H1 (cell line): ENCODE measurements around the gene TOM1L2.

Experiments
- GTF2F1 ChIP-seq: IDR thresholded peaks from 2 replicates; pipeline ENCODE4 v1.6.1; 2012; ENCODE audit warnings: low read depth, low read length, improper control_type of control experiment, borderline replicate concordance
- MAFK ChIP-seq: IDR thresholded peaks from 2 replicates; pipeline ENCODE4 v1.6.1; 2012; ENCODE audit warnings: low read depth, mild to moderate bottlenecking, improper control_type of control experiment, low read length
- NRF1 ChIP-seq: IDR thresholded peaks from 2 replicates; pipeline ENCODE4 v1.6.1; 2011; ENCODE audit warnings: mild to moderate bottlenecking, low read depth, low read length, improper control_type of control experiment
- RNF2 ChIP-seq: fragments of 200-900, 300-1000 bp; sonication (generic); IDR thresholded peaks from 2 replicates; pipeline ENCODE4 v1.7.1; 2016; ENCODE audit warnings: borderline replicate concordance, low read depth, mild to moderate bottlenecking, antibody characterized with exemption, low read length; ENCODE audit not compliant: poor library complexity, severe bottlenecking; ENCODE audit errors: missing control alignments
- YY1 ChIP-seq: IDR thresholded peaks from 2 replicates; pipeline ENCODE4 v1.6.1; 2011; ENCODE audit warnings: low read depth, mild to moderate bottlenecking, low read length
- TF ChIP-seq, protein P1 (sequence below), 3 experiments: IDR thresholded peaks; 1 replicate in 2 of 3; 2 replicates in 1 of 3; pipeline versions ENCODE4 v1.5.1 to v1.6.1; 2011; ENCODE audit warnings: low read length in 3 of 3, mild to moderate bottlenecking in 3 of 3, inconsistent platforms in 2 of 3, low read depth in 1 of 3, moderate library complexity in 1 of 3; ENCODE audit not compliant: insufficient read depth in 1 of 3; ENCODE audit errors: control extremely low read depth in 1 of 3

DNA sequence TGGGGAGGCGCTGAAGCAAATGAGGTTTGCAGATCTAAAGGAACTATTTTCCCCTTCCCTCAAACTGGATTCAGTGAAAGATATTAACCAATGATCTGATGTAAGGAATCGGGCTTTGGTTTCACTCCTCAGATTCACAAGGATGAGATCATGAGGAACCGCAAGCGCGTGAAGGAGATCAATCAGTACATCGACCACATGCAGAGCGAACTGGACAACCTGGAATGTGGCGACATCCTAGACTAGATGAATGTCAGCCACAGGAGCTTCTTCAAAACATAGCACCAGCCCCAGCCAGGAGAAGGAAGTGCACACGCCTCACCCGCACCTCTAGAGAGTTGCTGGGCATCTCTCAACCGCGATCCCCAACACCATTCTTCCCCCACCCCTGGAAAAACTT, 44.2 kb upstream of the TOM1L2 start:
- TF ChIP-seq, protein P1, sequence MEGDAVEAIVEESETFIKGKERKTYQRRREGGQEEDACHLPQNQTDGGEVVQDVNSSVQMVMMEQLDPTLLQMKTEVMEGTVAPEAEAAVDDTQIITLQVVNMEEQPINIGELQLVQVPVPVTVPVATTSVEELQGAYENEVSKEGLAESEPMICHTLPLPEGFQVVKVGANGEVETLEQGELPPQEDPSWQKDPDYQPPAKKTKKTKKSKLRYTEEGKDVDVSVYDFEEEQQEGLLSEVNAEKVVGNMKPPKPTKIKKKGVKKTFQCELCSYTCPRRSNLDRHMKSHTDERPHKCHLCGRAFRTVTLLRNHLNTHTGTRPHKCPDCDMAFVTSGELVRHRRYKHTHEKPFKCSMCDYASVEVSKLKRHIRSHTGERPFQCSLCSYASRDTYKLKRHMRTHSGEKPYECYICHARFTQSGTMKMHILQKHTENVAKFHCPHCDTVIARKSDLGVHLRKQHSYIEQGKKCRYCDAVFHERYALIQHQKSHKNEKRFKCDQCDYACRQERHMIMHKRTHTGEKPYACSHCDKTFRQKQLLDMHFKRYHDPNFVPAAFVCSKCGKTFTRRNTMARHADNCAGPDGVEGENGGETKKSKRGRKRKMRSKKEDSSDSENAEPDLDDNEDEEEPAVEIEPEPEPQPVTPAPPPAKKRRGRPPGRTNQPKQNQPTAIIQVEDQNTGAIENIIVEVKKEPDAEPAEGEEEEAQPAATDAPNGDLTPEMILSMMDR (IDR thresholded peaks at IDR 0.05; ENCODE audit: control extremely low read depth in 1 of 3, insufficient read depth in 1 of 3, low read depth in 1 of 3, low read length in 3 of 3), result no peak
- TF ChIP-seq GTF2F1 (no peak), MAFK (no peak), NRF1 (no peak), RNF2 (no peak), YY1 (no peak)
